HG03520 (cell line): ENCODE data around the gene GCSAM.
"Not testable (repeated sequence)": the region's sequence is repeated elsewhere in the genome, so short reads cannot be mapped to it uniquely, and the experiment has no call there.

Source experiments
- ATAC-seq: cut with Tn5 transposase; IDR thresholded peaks from one replicate; pipeline ENCODE4 v1.9.1; 2021; ENCODE audit warnings: mild to moderate bottlenecking, moderate library complexity; ENCODE audit not compliant: unreplicated experiment

The GCSAM gene

GRCh38 chr3:112074616-112075497, 58.2 kb downstream of the GCSAM start:
- ATAC-seq = peak; percentile 93

GRCh38 chr3:112074006-112074405, 59.0 kb downstream of the GCSAM start:
- no peak for ATAC-seq

- not testable (repeated sequence) for ATAC-seq
Observed at GRCh38 chr3:112072387-112073060, 60.5 kb downstream of the GCSAM start.
